BJ (cell line): ENCODE results near the gene TRAPPC12. TPM values are rescaled to one million over a fixed set of nuclear protein-coding genes. Genes with fewer than 3 reads are reported as not detected.

ENCODE experiments used
- CTCF ChIA-PET: fragments of 350-600 bp; formaldehyde crosslinking; extraction: SDS; loops from one replicate; lab custom pipeline; 2021; ENCODE audit warnings: antibody characterized with exemption, inconsistent platforms; lab: Yijun Ruan, JAX
- POLR2A ChIA-PET: fragments of 300-600 bp; sonication (Branson Sonifier 250); formaldehyde crosslinking; extraction: SDS; loops from one replicate; lab custom pipeline; 2021; ENCODE audit warnings: antibody characterized with exemption; lab: Charles Lee
- DNase-seq: peaks from one replicate; pipeline ENCODE4 v3.0.0-alpha.2; 2011; ENCODE audit warnings: low read depth
- H3K27me3 ChIP-seq: 2 replicates; pipeline ENCODE4 v1.6.0; 2011; ENCODE audit warnings: low read length; ENCODE audit not compliant: control insufficient read depth, insufficient read depth
- H3K36me3 ChIP-seq: 2 replicates; pipeline ENCODE4 v1.5.1; 2011; ENCODE audit warnings: low read length; ENCODE audit not compliant: control insufficient read depth, insufficient read depth
- H3K4me3 ChIP-seq: 2 replicates; pipeline ENCODE4 v1.5.1; 2011; ENCODE audit warnings: low read depth, mild to moderate bottlenecking, control low read depth, low read length
- CTCF ChIP-seq: IDR thresholded peaks from 2 replicates; pipeline ENCODE4 v1.5.1; 2011; ENCODE audit warnings: low read depth, mild to moderate bottlenecking, control low read depth, inconsistent platforms, low read length, moderate library complexity; ENCODE audit not compliant: insufficient read depth
- polyA plus RNA-seq: library from polyadenylated mRNA; depleted of rRNA; stranded (reverse); fragments of >200 nt; gene quantifications from 2 replicates; pipeline ENCODE4 v1.2.3, GENCODE V29; 2011

TRAPPC12 gene
- polyA plus RNA-seq, 1 experiment, result 57.8 TPM

GRCh38 chr2:3462493-3463104 lies 83.1 kb downstream of the TRAPPC12 start:
- no peak for DNase-seq
- no peak for TF ChIP-seq CTCF
- POLR2A ChIA-PET, result interaction anchor here (0.7 kb wide), 1 partner anchor 14 kb away, joined by 3 read pairs; no protein-coding TSS in a partner anchor
- CTCF ChIA-PET, result interaction anchor here (0.6 to 7.1 kb wide), 15 partner anchors 9 to 904 kb away, joined by 3 to 81 read pairs (median 5); no protein-coding TSS in a partner anchor
- no peak overlapping the region for H3K4me3 ChIP-seq
- H3K27me3 ChIP-seq, result no peaks in the 10 kb centered on the region
- H3K36me3 ChIP-seq, result peaks cover 28% of the 10 kb centered on the region

- POLR2A ChIA-PET, result no interaction called here
- H3K36me3 ChIP-seq, result peaks cover 26% of the 10 kb centered on the region
These were observed 83.8 kb downstream of the TRAPPC12 start for GRCh38 chr2:3463186-3463835.

GRCh38 chr2:3463944-3464343 lies 84.5 kb downstream of the TRAPPC12 start:
- no peaks in the 10 kb centered on the region for H3K27me3 ChIP-seq
- no peak overlapping the region for H3K4me3 ChIP-seq
- ChIA-PET CTCF (interaction anchor here (0.7 to 7.1 kb wide), 8 partner anchors 9 to 188 kb away, joined by 3 to 81 read pairs (median 8); no protein-coding TSS in a partner anchor), POLR2A (no interaction called here)
- peaks cover 26% of the 10 kb centered on the region for H3K36me3 ChIP-seq
- DNase-seq, result no peak
- no peak for TF ChIP-seq CTCF

More at GRCh38 chr2:3463186-3463835, 83.8 kb downstream of the TRAPPC12 start:
- CTCF ChIA-PET, result interaction anchor here (0.6 to 7.1 kb wide), 11 partner anchors 10 to 905 kb away, joined by 3 to 81 read pairs (median 6); no protein-coding TSS in a partner anchor
- no peak for DNase-seq
- no peak overlapping the region for H3K4me3 ChIP-seq
- no peak for TF ChIP-seq CTCF
- no peaks in the 10 kb centered on the region for H3K27me3 ChIP-seq

- H3K36me3 ChIP-seq, result peaks cover 24% of the 10 kb centered on the region
- POLR2A ChIA-PET, result no interaction called here
- no peak for DNase-seq
- H3K27me3 ChIP-seq, result no peaks in the 10 kb centered on the region
- no peak overlapping the region for H3K4me3 ChIP-seq
- CTCF ChIA-PET, result interaction anchor here (0.7 to 7.1 kb wide), 6 partner anchors 11 to 187 kb away, joined by 3 to 81 read pairs (median 6); no protein-coding TSS in a partner anchor
- no peak for TF ChIP-seq CTCF
These were observed 85.0 kb downstream of the TRAPPC12 start for GRCh38 chr2:3464401-3465005.

- POLR2A ChIA-PET, result no interaction called here
- DNase-seq, result no peak
- no peak for TF ChIP-seq CTCF
These were observed 85.8 kb downstream of the TRAPPC12 start for GRCh38 chr2:3465328-3465727.

More at GRCh38 chr2:3465328-3465727, 85.8 kb downstream of the TRAPPC12 start:
- H3K4me3 ChIP-seq, result no peak overlapping the region
- CTCF ChIA-PET, result interaction anchor here (1.0 to 7.1 kb wide), 2 partner anchors 41 to 186 kb away, joined by 4 to 81 read pairs; no protein-coding TSS in a partner anchor
- no peaks in the 10 kb centered on the region for H3K27me3 ChIP-seq
- H3K36me3 ChIP-seq, result peaks cover 22% of the 10 kb centered on the region
